Rectal smooth muscle tissue (tissue), 1 donor: ENCODE measurements around the gene FCHSD2.

Experiments used
- H3K27ac ChIP-seq: one replicate; pipeline ENCODE4 v1.7.0; 2013; ENCODE audit warnings: low read depth, low read length, inconsistent platforms
- H3K27me3 ChIP-seq: one replicate; pipeline ENCODE4 v1.7.0; 2013; ENCODE audit warnings: low read length; ENCODE audit not compliant: control insufficient read depth, insufficient read depth
- H3K36me3 ChIP-seq: one replicate; pipeline ENCODE4 v1.7.0; 2013; ENCODE audit warnings: low read length; ENCODE audit not compliant: control insufficient read depth, insufficient read depth
- H3K4me1 ChIP-seq: one replicate; pipeline ENCODE4 v1.7.0; 2013; ENCODE audit warnings: low read length; ENCODE audit not compliant: control insufficient read depth, insufficient read depth
- H3K4me3 ChIP-seq: one replicate; pipeline ENCODE4 v1.7.0; 2013; ENCODE audit warnings: low read length
- H3K9ac ChIP-seq: one replicate; pipeline ENCODE4 v1.7.0; 2013; ENCODE audit warnings: low read length

The FCHSD2 gene

DNA sequence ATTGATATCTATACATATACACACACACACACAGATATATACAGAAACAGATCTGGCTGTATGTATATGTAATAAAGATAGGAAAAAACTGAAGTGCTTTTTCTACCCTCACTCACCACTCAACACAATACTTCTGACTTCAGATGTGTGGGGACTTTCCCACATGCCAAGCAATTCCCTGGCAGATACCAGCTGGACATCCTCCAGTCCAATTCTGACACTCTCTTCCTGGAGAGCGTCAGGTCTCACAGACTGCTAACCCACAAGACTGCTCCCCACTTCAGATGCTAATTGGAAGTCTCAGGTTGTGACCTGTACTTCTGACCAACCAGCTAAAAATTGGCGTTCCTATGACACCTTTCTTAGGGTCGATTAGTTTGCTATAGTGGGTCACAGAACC is 187.3 kb downstream of the FCHSD2 start:
- H3K27me3 ChIP-seq = no peaks in the 10 kb centered on the region
- H3K27ac ChIP-seq = no peak overlapping the region
- H3K36me3 ChIP-seq = no peaks in the 10 kb centered on the region
- no peaks in the 10 kb centered on the region for H3K4me1 ChIP-seq
- no peak overlapping the region for H3K9ac ChIP-seq
- no peak overlapping the region for H3K4me3 ChIP-seq

DNA sequence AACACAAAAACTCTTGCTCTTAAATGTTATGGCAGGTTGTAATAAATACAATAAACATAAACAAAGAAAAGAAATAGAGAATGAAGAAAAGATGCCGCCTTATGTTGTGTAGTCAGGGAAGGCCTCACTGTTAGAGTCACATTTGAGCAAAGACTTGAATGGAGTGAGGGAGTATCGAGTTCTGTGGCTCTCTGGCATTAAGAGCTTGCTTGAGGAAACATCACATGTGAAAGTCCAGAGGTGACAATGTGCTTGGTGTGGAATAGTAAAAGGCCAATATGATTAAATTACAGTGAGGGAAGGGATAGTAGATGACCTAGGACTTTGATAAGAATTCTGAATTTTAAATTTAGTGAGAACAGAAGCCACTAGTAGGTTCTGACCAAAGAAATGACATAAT is 188.5 kb downstream of the FCHSD2 start:
- Histone ChIP-seq H3K4me3 (no peak overlapping the region), H3K4me1 (no peaks in the 10 kb centered on the region), H3K27ac (no peak overlapping the region), H3K36me3 (no peaks in the 10 kb centered on the region), H3K9ac (no peak overlapping the region), H3K27me3 (no peaks in the 10 kb centered on the region)

DNA sequence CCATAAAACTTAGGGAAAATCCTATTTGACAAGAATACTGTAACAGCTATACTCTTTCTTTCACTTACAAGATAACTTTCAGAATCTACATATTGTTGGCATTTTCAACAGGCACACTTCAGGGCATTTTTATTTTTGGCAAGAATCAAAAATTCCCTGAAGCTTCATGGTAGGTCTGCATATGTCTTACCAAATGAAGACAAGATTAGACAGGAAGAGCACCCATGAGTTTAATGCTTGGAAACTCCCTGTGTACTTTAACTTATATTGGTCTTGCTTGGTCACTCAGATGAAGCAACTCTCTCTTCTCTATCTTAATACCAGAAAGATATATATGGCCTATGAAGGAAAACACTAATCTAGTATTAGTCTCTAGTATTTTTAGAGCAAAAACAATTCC is 190.2 kb downstream of the FCHSD2 start:
- Histone ChIP-seq H3K27ac (no peak overlapping the region), H3K36me3 (no peaks in the 10 kb centered on the region), H3K4me1 (no peaks in the 10 kb centered on the region), H3K27me3 (no peaks in the 10 kb centered on the region), H3K4me3 (no peak overlapping the region), H3K9ac (no peak overlapping the region)

DNA sequence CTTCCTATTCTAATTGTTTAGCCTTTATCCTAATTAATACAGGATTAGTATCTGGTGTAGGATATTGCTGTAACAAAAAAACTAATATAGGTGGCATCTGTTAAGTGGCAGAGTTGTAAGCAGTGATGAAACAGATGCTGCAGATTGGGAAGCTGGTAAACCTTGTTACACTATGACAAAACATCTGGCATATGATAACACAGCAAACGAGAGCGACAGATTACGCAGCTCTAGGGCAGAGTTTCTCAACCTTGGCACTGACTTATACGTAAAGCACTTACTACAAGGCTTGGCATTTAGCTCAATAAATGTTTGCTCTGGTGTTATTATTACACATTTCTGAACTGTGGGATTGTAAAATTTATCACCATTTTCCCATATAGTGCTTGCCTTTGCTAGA is 190.9 kb downstream of the FCHSD2 start:
- no peak overlapping the region for H3K27ac ChIP-seq
- H3K9ac ChIP-seq = no peak overlapping the region
- no peaks in the 10 kb centered on the region for H3K27me3 ChIP-seq

DNA sequence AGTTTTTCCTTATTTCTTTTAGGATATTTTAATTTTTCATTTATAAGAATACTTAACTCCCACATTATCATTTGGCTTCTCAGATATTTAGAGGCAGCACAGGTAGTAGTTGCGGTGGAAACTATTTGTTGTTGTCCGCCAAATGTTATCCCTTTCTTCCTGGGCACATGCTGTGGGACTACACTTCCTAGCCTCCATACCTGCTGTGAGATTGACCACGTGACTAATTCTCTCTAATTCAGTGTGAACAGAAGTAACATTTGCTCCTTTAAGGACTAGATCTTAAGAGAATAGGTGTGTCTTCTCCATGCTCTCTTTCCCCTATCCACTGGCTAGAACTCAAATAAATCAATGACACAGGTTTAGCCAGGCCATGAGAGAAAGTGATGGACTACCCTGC is 191.4 kb downstream of the FCHSD2 start:
- Histone ChIP-seq H3K36me3 (no peaks in the 10 kb centered on the region), H3K4me1 (no peaks in the 10 kb centered on the region), H3K4me3 (no peak overlapping the region), H3K27ac (no peak overlapping the region), H3K9ac (no peak overlapping the region), H3K27me3 (no peaks in the 10 kb centered on the region)

More for the DNA sequence above, 190.9 kb downstream of the FCHSD2 start:
- no peak overlapping the region for H3K4me3 ChIP-seq
- H3K4me1 ChIP-seq = no peaks in the 10 kb centered on the region
- no peaks in the 10 kb centered on the region for H3K36me3 ChIP-seq

DNA sequence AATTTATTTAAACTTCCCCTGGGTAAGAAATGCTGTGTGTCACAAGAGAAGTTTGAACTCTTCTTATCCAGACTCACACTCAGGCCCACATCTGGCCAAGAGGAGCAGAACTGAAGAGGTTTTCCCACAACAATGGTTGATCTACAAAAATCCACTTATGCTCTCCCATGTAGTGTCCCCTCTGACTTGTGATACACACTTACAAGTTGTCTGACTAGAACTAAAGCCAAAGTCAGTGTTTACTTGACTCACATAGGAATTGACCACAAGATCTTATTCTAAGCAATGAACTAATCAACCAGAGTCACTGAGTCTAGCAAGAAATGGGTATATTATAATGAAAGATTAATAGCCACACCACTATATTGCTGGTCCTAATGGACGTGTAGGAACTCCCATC is 194.9 kb downstream of the FCHSD2 start:
- H3K27ac ChIP-seq = no peak overlapping the region
- H3K9ac ChIP-seq = no peak overlapping the region
- no peak overlapping the region for H3K4me3 ChIP-seq
- H3K36me3 ChIP-seq = no peaks in the 10 kb centered on the region
- H3K4me1 ChIP-seq = no peaks in the 10 kb centered on the region
- H3K27me3 ChIP-seq = no peaks in the 10 kb centered on the region

DNA sequence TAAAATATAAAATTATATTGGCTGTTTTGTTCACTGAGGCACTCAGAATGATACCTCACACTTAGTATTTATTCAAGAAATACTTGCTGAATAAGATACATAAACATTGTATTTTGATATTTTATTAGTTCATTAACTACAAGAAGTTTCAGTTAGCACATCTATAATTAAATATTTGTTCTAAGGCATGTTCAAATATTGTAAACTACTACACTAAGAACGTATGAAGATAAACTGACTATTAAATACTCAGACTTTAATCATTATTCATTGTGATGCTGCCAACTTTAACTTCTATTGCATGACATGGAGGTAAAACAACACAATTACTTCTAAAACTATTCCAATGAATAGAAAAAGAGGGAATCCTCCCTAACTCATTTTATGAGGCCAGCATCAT is 198.5 kb downstream of the FCHSD2 start:
- Histone ChIP-seq H3K27me3 (no peaks in the 10 kb centered on the region), H3K4me1 (no peaks in the 10 kb centered on the region), H3K27ac (no peak overlapping the region), H3K9ac (no peak overlapping the region), H3K4me3 (no peak overlapping the region), H3K36me3 (no peaks in the 10 kb centered on the region)

DNA sequence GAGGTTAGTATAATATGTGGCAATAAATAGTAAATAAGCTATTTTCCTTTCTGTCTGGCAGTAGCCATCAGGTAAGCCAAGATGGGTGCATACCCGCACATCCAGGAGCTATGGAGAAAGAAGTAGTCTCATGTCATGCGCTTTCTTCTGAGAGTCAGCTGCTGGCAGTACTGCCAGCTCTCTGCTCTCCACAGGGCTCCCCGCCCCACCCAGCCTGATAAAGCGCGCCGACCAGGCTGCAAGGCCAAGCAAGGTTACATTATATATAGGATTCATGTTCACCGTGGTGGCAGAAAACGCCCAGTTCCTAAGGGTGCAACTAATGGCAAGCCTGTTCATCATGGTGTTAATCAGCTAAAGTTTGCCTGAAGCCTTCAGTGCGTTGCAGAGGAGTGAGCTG is 201.7 kb downstream of the FCHSD2 start:
- no peaks in the 10 kb centered on the region for H3K4me1 ChIP-seq
- H3K36me3 ChIP-seq = no peaks in the 10 kb centered on the region
- no peaks in the 10 kb centered on the region for H3K27me3 ChIP-seq
- H3K9ac ChIP-seq = no peak overlapping the region
- H3K4me3 ChIP-seq = no peak overlapping the region
- H3K27ac ChIP-seq = no peak overlapping the region

DNA sequence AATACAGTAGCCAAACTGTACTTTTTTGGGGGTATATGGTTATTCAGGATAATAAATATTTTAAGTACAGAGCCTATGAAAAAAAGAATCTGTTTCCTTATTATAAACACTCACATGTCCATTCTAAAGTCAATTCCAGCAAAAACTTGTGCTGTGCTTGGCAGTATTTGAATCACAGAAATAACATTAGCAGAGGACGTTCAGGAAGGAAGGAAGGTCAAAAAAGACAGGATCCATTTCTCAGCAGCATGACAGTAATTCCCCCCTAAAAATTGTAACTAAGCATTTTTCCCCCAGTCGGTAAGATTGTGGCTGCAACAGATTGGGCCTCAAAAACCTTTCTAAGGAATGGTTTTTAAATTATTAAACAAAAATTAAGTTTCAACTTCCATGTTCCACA is 203.1 kb downstream of the FCHSD2 start:
- Histone ChIP-seq H3K36me3 (no peaks in the 10 kb centered on the region), H3K9ac (no peak overlapping the region), H3K27me3 (no peaks in the 10 kb centered on the region), H3K4me3 (no peak overlapping the region), H3K4me1 (no peaks in the 10 kb centered on the region), H3K27ac (no peak overlapping the region)

DNA sequence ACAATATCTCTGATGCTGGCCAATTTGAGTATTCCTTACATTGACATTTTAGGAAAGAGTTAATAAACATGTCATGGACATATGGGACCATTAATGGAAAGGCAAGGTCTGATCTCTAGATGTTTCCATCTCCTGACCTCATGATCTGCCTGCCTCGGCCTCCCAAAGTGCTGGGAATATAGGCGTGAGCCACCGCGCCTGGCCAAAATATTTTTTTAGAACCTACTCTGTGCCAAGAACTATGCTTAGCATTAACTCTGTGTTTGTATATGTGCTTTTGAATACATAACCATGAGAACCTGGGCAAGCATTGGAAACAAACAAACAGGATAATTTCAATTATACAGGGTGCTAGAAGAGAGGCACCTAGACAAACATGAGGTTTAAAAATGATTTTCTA is 204.7 kb downstream of the FCHSD2 start:
- no peak overlapping the region for H3K9ac ChIP-seq
- H3K36me3 ChIP-seq = no peaks in the 10 kb centered on the region
- H3K4me1 ChIP-seq = no peaks in the 10 kb centered on the region
- no peaks in the 10 kb centered on the region for H3K27me3 ChIP-seq
- no peak overlapping the region for H3K4me3 ChIP-seq
- no peak overlapping the region for H3K27ac ChIP-seq

DNA sequence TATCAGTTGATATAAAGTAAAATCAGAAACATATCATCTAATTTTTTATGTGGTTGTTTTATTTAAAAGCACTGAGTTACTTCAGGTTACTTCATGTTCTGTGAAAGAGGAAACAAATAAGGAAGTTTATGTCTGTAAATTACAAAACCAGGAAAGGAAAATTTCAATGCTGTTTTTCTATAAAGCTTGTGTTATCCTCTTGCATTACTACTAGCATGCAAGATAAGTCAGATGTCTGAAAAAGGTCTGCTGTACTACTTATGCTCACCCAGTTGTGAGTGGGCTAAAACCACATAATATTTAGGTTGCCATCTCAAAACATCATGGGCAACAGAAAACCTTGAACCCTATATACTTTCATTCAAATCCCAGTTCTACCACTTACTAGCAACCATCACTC is 206.4 kb downstream of the FCHSD2 start:
- no peaks in the 10 kb centered on the region for H3K36me3 ChIP-seq
- H3K27ac ChIP-seq = no peak overlapping the region
- H3K9ac ChIP-seq = no peak overlapping the region
- H3K4me3 ChIP-seq = no peak overlapping the region
- no peaks in the 10 kb centered on the region for H3K27me3 ChIP-seq
- no peaks in the 10 kb centered on the region for H3K4me1 ChIP-seq

DNA sequence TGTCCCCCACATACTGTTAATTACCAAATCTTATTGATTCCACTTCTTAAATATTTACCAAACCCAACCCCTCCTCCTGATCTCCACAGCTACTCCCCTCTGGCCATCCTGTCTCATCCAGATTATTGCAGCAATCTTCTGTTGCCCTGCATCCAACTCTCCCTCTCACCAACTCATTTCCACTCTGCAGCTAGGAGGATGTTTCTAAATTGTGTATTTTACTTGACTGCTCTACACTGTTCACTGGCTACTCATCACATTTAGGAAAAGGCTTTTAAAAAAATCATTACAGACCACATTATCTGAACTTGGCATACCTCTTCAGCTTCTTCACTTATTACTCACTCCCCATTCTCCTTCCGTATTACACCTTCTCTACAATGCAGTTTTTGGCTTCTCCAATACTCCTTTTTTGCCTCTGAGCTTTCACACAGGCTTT is 210.0 kb downstream of the FCHSD2 start:
- Histone ChIP-seq H3K27ac (no peak overlapping the region), H3K4me1 (no peaks in the 10 kb centered on the region), H3K4me3 (no peak overlapping the region), H3K27me3 (no peaks in the 10 kb centered on the region), H3K9ac (no peak overlapping the region), H3K36me3 (no peaks in the 10 kb centered on the region)

DNA sequence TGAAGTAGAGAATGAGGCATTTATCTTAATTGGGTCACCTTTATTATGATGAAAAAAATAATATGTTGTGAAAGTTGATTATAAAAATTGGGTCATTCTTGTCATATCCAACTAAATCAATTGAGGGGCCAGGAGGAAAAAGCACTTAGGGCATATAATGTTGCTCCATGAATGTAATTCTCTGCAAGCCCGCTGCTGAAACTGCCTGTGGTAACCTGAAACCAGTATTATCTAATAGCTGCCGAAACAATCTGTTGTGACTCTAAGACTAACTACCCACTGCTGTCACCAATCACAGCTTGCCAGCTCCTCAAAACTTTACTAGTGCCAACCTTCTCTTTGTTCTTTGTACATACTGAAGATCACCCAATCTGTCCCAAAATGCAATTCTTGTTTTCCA is 212.1 kb downstream of the FCHSD2 start:
- no peaks in the 10 kb centered on the region for H3K36me3 ChIP-seq
- no peak overlapping the region for H3K27ac ChIP-seq
- no peak overlapping the region for H3K9ac ChIP-seq
- no peak overlapping the region for H3K4me3 ChIP-seq
- no peaks in the 10 kb centered on the region for H3K27me3 ChIP-seq
- no peaks in the 10 kb centered on the region for H3K4me1 ChIP-seq

DNA sequence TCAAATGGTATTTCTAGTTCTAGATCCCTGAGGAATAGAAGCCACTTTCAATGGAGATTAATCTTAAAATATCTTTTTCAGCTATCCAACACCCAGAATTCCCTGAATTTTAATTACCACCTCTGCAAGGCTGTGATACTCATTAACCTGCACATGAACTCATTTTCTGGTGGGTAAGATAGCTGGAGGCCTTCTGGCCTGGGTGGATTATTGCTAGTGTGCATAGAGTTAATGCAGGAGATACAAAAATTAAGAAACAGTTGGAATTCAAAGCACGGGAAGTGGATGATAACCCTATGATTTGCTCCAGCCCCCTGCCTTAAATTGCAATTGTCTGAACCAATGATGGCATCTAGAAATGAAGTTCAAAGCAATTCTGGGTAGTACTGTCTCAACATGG is 212.9 kb downstream of the FCHSD2 start:
- Histone ChIP-seq H3K4me1 (no peaks in the 10 kb centered on the region), H3K36me3 (no peaks in the 10 kb centered on the region), H3K4me3 (no peak overlapping the region), H3K27me3 (no peaks in the 10 kb centered on the region), H3K9ac (no peak overlapping the region), H3K27ac (no peak overlapping the region)
